Measurements from ENCODE around the gene VPS11.

DNA sequence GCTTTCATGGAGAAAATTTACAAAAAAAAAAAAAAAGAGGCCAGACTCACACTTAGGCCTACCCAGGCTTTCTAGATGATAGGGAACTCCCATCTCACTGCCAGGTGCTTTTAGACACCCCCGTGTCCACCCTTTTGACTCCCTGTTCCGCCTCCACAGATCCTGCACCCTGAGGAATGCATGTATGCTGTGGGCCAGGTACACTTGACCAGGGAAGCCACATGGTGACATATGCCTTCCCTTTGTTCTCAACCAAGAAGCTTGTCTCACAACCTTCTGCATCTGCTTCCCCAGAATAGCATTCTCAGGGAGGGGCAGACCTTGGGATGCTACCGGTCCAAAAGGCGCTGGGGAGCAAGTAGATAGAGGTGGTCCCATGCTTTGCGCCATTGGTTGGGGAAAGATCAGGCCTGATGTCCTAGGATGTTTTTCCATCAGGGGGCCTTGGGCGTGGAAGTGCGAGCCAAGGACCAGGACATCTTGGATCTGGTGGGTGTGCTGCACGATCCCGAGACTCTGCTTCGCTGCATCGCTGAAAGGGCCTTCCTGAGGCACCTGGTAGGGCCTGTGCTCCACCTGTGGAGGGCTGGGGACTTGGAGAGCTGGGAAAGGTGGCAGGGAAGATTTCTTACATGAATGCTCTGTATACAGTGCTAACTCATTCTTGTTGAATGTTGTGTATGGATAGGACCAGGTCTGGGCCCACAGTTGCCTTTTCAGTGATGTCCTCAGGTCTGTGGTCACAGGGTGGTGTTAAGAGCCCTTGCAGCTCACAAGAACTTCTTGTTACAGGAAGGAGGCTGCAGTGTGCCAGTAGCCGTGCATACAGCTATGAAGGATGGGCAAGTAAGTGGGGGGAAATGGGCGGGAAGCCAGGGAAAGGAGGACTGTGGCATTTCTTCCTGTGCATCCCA is 24.6 kb downstream of the VPS11 start:
- TF ChIP-seq, protein P1, sequence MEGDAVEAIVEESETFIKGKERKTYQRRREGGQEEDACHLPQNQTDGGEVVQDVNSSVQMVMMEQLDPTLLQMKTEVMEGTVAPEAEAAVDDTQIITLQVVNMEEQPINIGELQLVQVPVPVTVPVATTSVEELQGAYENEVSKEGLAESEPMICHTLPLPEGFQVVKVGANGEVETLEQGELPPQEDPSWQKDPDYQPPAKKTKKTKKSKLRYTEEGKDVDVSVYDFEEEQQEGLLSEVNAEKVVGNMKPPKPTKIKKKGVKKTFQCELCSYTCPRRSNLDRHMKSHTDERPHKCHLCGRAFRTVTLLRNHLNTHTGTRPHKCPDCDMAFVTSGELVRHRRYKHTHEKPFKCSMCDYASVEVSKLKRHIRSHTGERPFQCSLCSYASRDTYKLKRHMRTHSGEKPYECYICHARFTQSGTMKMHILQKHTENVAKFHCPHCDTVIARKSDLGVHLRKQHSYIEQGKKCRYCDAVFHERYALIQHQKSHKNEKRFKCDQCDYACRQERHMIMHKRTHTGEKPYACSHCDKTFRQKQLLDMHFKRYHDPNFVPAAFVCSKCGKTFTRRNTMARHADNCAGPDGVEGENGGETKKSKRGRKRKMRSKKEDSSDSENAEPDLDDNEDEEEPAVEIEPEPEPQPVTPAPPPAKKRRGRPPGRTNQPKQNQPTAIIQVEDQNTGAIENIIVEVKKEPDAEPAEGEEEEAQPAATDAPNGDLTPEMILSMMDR (IDR thresholded peaks at IDR 0.05; ENCODE audit: low read depth, low read length, poor library complexity, severe bottlenecking) = no peak
- no peak for TF ChIP-seq EZH2phosphoT487 (IDR thresholded peaks at IDR 0.05; ENCODE audit: borderline replicate concordance, low read length)

Data from DOHH2 (cell line).